K562 (cell line): ENCODE measurements around the gene MRAS. TPM values are rescaled to one million over a fixed set of nuclear protein-coding genes. Genes with fewer than 3 reads are reported as not detected.

Experiments
- ATAC-seq: fragments of 200-7000 bp; cut with Tn5 transposase; 3 replicates; pipeline ENCODE4 v1.9.1; 2020; ENCODE audit warnings: moderate library complexity
- BruUV-seq: library from RNA; stranded (reverse); fragments of 400-500 nt; replicated peaks from 2 replicates; lab custom pipeline; 2021; lab: Mats Ljungman, UMichigan
- CTCF ChIA-PET: fragments of 300-600 bp; formaldehyde crosslinking; extraction: SDS; loops from one replicate; lab custom pipeline; 2021; ENCODE audit warnings: low intra/inter-chr PET ratio; lab: Yijun Ruan, JAX
- POLR2A ChIA-PET: fragments of 300-600, 350-650 bp; sonication (Branson Sonifier 250); formaldehyde crosslinking; extraction: SDS; loops from one replicate; lab custom pipeline; 2021; ENCODE audit warnings: antibody characterized with exemption, inconsistent platforms; lab: Yijun Ruan, JAX
- DNase-seq, 4 experiments: peaks; one replicate each; pipeline versions ENCODE4 v3.0.0 to v3.0.0-alpha.2; 2011 to 2018; ENCODE audit warnings: low spot score in 3 of 4, mixed read lengths in 3 of 4; ENCODE audit errors: extremely low read depth in 1 of 4
- FAIRE-seq: peaks from 2 replicates; lab custom pipeline; 2011; peaks lifted over from hg19 to GRCh38; lab: Jason Lieb, UNC
- H2AFZ ChIP-seq: 2 replicates; pipeline ENCODE4 v1.6.0; 2011; ENCODE audit warnings: low read depth, low read length, control low read depth, inconsistent platforms
- H3K27ac ChIP-seq: fragments of 200-600 bp; 3 replicates; pipeline ENCODE4 v1.8.0; 2011; ENCODE audit warnings: low read depth, mild to moderate bottlenecking, control low read depth, inconsistent platforms, low read length, moderate library complexity, mixed read lengths; ENCODE audit errors: extremely low read depth
- H3K27me3 ChIP-seq, 2 experiments: fragments of 300-600 bp in 1 of 2; 2 replicates in 1 of 2; 3 replicates in 1 of 2; pipeline versions ENCODE4 v1.6.0 to v1.8.0; 2011; ENCODE audit warnings: inconsistent platforms in 2 of 2, low read length in 2 of 2, mild to moderate bottlenecking in 1 of 2, mixed read lengths in 1 of 2, moderate library complexity in 1 of 2; ENCODE audit not compliant: control insufficient read depth in 2 of 2, insufficient read depth in 2 of 2
- H3K36me3 ChIP-seq: fragments of 300-600 bp; 3 replicates; pipeline ENCODE4 v1.8.0; 2011; ENCODE audit warnings: mild to moderate bottlenecking, low read length, inconsistent platforms; ENCODE audit not compliant: control insufficient read depth, insufficient read depth
- H3K4me1 ChIP-seq, 2 experiments: fragments of 200-600 bp in 1 of 2; replicated peaks in 1 of 2; 2 replicates in 1 of 2; 3 replicates in 1 of 2; pipeline versions ENCODE4 v1.5.1 to v1.8.0; 2011; ENCODE audit warnings: inconsistent platforms in 2 of 2, low read length in 2 of 2, mild to moderate bottlenecking in 1 of 2, mixed read lengths in 1 of 2, moderate library complexity in 1 of 2; ENCODE audit not compliant: control insufficient read depth in 2 of 2, insufficient read depth in 2 of 2
- H3K4me2 ChIP-seq: 2 replicates; pipeline ENCODE4 v1.6.1; 2011; ENCODE audit warnings: low read length, control low read depth, inconsistent platforms, mixed read lengths; ENCODE audit not compliant: insufficient read depth
- H3K4me3 ChIP-seq: fragments of 200-600 bp; sonication (generic), shearing (Covaris generic); 2 replicates; pipeline ENCODE4 v1.5.1; 2016; ENCODE audit warnings: control low read depth, inconsistent platforms
- H3K79me2 ChIP-seq: fragments of 200-600 bp; 3 replicates; pipeline ENCODE4 v1.8.0; 2011; ENCODE audit warnings: low read length, inconsistent platforms; ENCODE audit not compliant: control insufficient read depth, insufficient read depth
- H3K9ac ChIP-seq, 2 experiments: 2 replicates each; pipeline versions ENCODE4 v1.6.0 to v1.6.1; 2011; ENCODE audit warnings: low read depth in 2 of 2, low read length in 2 of 2, control low read depth in 1 of 2, inconsistent platforms in 1 of 2, mild to moderate bottlenecking in 1 of 2, mixed read lengths in 1 of 2; ENCODE audit not compliant: insufficient read depth in 1 of 2
- H3K9me1 ChIP-seq: one replicate; pipeline ENCODE4 v1.6.0; 2011; ENCODE audit warnings: inconsistent platforms, mild to moderate bottlenecking, low read length, moderate library complexity; ENCODE audit not compliant: control insufficient read depth, insufficient read depth
- H3K9me3 ChIP-seq: replicated peaks from 2 replicates; pipeline ENCODE4 v1.5.1; 2011; ENCODE audit warnings: low read depth, low read length, inconsistent platforms; ENCODE audit not compliant: control insufficient read depth, insufficient read depth
- H4K20me1 ChIP-seq: replicated peaks from 2 replicates; pipeline ENCODE4 v1.6.1; 2011; ENCODE audit warnings: low read length, inconsistent platforms, mixed read lengths; ENCODE audit not compliant: control insufficient read depth, insufficient read depth
- CBFA2T2 ChIP-seq: fragments of 450-650 bp; conservative IDR thresholded peaks from 2 replicates; pipeline ENCODE4 v1.6.1; 2017; ENCODE audit warnings: mild to moderate bottlenecking
- CBFB ChIP-seq: sonication (generic); formaldehyde crosslinking; IDR thresholded peaks from 2 replicates; pipeline ENCODE4 v1.4.0; 2020; ENCODE audit warnings: mild to moderate bottlenecking, missing genetic modification reagents
- KLF6 ChIP-seq: fragments of 250-450 bp; sonication (Bioruptor Pico); IDR thresholded peaks from 2 replicates; pipeline ENCODE4 v1.4.0; 2020; ENCODE audit warnings: mild to moderate bottlenecking, moderate library complexity, borderline replicate concordance
- MLLT1 ChIP-seq, 2 experiments: fragments of 450-650 bp; IDR thresholded peaks; 2 replicates each; pipeline ENCODE4 v1.6.1; 2016
- NEUROD1 ChIP-seq: fragments of 150-350 bp; IDR thresholded peaks from 2 replicates; pipeline ENCODE4 v1.6.1; 2014; ENCODE audit warnings: borderline replicate concordance, low read length, low read depth; ENCODE audit not compliant: partially characterized antibody
- NR2F6 ChIP-seq: fragments of 450-650 bp; formaldehyde crosslinking; IDR thresholded peaks from 2 replicates; pipeline ENCODE4 v1.4.0; 2020; ENCODE audit warnings: mild to moderate bottlenecking
- PTBP1 ChIP-seq: fragments of 200-400 bp; formaldehyde crosslinking; IDR thresholded peaks from 2 replicates; pipeline ENCODE4 v1.6.1; 2017; ENCODE audit warnings: low read depth, low read length
- SRSF1 ChIP-seq: fragments of 200-400 bp; formaldehyde crosslinking; IDR thresholded peaks from 2 replicates; pipeline ENCODE4 v1.6.1; 2017; ENCODE audit warnings: mild to moderate bottlenecking, low read depth, low read length, moderate library complexity
- TEAD2 ChIP-seq: fragments of 450-650 bp; IDR thresholded peaks from 2 replicates; pipeline ENCODE4 v1.6.1; 2016; ENCODE audit warnings: missing genetic modification characterization, control low read depth, missing compliant biosample characterization
- THAP12 ChIP-seq: fragments of 250-450 bp; sonication (Bioruptor Pico); IDR thresholded peaks from 2 replicates; pipeline ENCODE4 v1.9.0; 2021; ENCODE audit warnings: mild to moderate bottlenecking, inconsistent platforms
- ZKSCAN3 ChIP-seq: fragments of 250-450 bp; sonication (Bioruptor Pico); IDR thresholded peaks from 2 replicates; pipeline ENCODE4 v1.4.0; 2020
- ZNF695 ChIP-seq: fragments of 450-650 bp; formaldehyde crosslinking; IDR thresholded peaks from 2 replicates; pipeline ENCODE4 v1.4.0; 2020; ENCODE audit warnings: mild to moderate bottlenecking, moderate library complexity
- WGBS: fragments of 100-300 bp; shearing (Covaris generic); methylation state at CpG from one replicate; pipeline ENCODE4 v1.1.6; 2016; ENCODE audit warnings: low coverage, mixed read lengths; ENCODE audit not compliant: insufficient coverage; ENCODE audit errors: missing lambda C conversion rate; 5-methylcytosine and 5-hydroxymethylcytosine counted together
- in situ Hi-C: fragments of 300-500 bp; cut with MboI; formaldehyde crosslinking; loops from 4 replicates; pipeline ENCODE4 v1.15.0; 2018; ENCODE audit warnings: inconsistent platforms, mixed read lengths
- intact Hi-C: fragments of 100-400 bp; cut with micrococcal nuclease; formaldehyde crosslinking; loops from 2 replicates; pipeline ENCODE4 v1.14.2; 2022
- polyA plus RNA-seq, 8 experiments: library from polyadenylated mRNA; depleted of rRNA in 4 of 8; stranded (reverse) in 5 of 8; unstranded in 3 of 8; fragments of >200 nt; fragmentation: Nextera tagmentation in 2 of 8; fragmentation: Illumina TruSeq in 1 of 8; extraction: Ambion mirVana in 2 of 8; extraction: Trizol in 1 of 8; gene quantifications; 2 replicates each; pipeline versions ENCODE4 v1.2.1 to v1.2.3, GENCODE V29; 2011 to 2014; ENCODE audit warnings: inconsistent platforms in 1 of 8, missing spikeins in 1 of 8
- total RNA-seq, 7 experiments: library from RNA; depleted of rRNA in 6 of 7; stranded (reverse); fragments of >200 nt in 6 of 7; fragmentation: Illumina TruSeq in 2 of 7; extraction: Trizol in 2 of 7; gene quantifications; 2 replicates each; pipeline versions ENCODE4 v1.2.1 to v1.2.3, GENCODE V29; 2011 to 2021; ENCODE audit warnings: low replicate concordance in 1 of 7

MRAS gene
- total and polyA plus RNA-seq, 9 of the 15 experiments (the other 6 are each of a cell fraction or from before 2014, with no cell fraction given): 1.5 to 10.0 (median 5.0) TPM

GRCh38 chr3:138351151-138351550 lies 2.8 kb downstream of the MRAS start:
- H3K9me1 ChIP-seq: no peaks in the 10 kb centered on the region
- TF ChIP-seq ZNF695 (CRISPR knock-in tag) (no peak), ZKSCAN3 (CRISPR knock-in tag) (no peak), CBFA2T2 (no peak), NEUROD1 (no peak), SRSF1 (no peak), CBFB (CRISPR knock-in tag) (no peak)
- TF ChIP-seq, all 486 proteins: peak for 0
- FAIRE-seq: no peak
- intact Hi-C loops (no loop called here), in situ Hi-C loops (no loop called here)
- Histone ChIP-seq H3K27ac (no peak overlapping the region), H3K4me2 (no peak overlapping the region), H3K9me3 (no peaks in the 10 kb centered on the region), H3K36me3 (no peaks in the 10 kb centered on the region), H3K79me2 (no peaks in the 10 kb centered on the region), H3K9ac (no peak overlapping the region), H2AFZ (no peak overlapping the region), H3K4me1 (peaks cover 7 to 12% of the 10 kb centered on the region in 2 experiments; a peak in 3 of 5 replicates), H3K27me3 (no peaks in the 10 kb centered on the region; a peak in 1 of 5 replicates), H4K20me1 (no peaks in the 10 kb centered on the region), H3K4me3 (no peak overlapping the region)
- no peak for ATAC-seq
- ChIA-PET CTCF (no interaction called here), POLR2A (no interaction called here)
- no TSS peak for BruUV-seq
- no peak for DNase-seq

GRCh38 chr3:138351916-138352550 lies 3.7 kb downstream of the MRAS start:
- ATAC-seq: no peak
- Histone ChIP-seq H3K27ac (no peak overlapping the region), H3K9me3 (no peaks in the 10 kb centered on the region), H3K4me1 (peaks cover 7 to 12% of the 10 kb centered on the region in 2 experiments; a peak in 3 of 5 replicates), H3K27me3 (no peaks in the 10 kb centered on the region; a peak in 1 of 5 replicates), H4K20me1 (no peaks in the 10 kb centered on the region), H3K4me3 (no peak overlapping the region), H3K9me1 (no peaks in the 10 kb centered on the region), H3K79me2 (no peaks in the 10 kb centered on the region), H3K4me2 (no peak overlapping the region), H3K36me3 (no peaks in the 10 kb centered on the region), H3K9ac (no peak overlapping the region), H2AFZ (no peak overlapping the region)
- BruUV-seq: no TSS peak
- FAIRE-seq: no peak
- intact Hi-C loops: no loop called here
- ChIA-PET CTCF (no interaction called here), POLR2A (no interaction called here)
- in situ Hi-C loops: no loop called here
- no peak for DNase-seq
- WGBS: 33% methylated on average over 5 of the region's 5 CpGs
- no peak for TF ChIP-seq NR2F6
- no peak for TF ChIP-seq TEAD2
- TF ChIP-seq KLF6: no peak
- TF ChIP-seq MLLT1 (IDR thresholded peaks at IDR 0.05): no peak
- TF ChIP-seq THAP12 (CRISPR knock-in tag): no peak
- TF ChIP-seq PTBP1: no peak
